HepG2 (cell line): Measurements from ENCODE around the gene DOCK4. TPM values are rescaled to one million over a fixed set of nuclear protein-coding genes. Genes with fewer than 3 reads are reported as not detected.

Experiments
- ATAC-seq: fragments of 200-7000 bp; cut with Tn5 transposase; 3 replicates; pipeline ENCODE4 v1.9.1; 2020; ENCODE audit warnings: mild to moderate bottlenecking, moderate library complexity
- BruUV-seq: library from RNA; stranded (reverse); fragments of 400-500 nt; replicated peaks from 2 replicates; lab custom pipeline; 2021; lab: Mats Ljungman, UMichigan
- CTCF ChIA-PET: fragments of 300-600 bp; formaldehyde crosslinking; extraction: SDS; loops from one replicate; lab custom pipeline; 2021; ENCODE audit warnings: low total read pairs, inconsistent platforms, low intra/inter-chr PET ratio; lab: Yijun Ruan, JAX
- POLR2A ChIA-PET: fragments of 350-600 bp; sonication (Branson Sonifier 250); formaldehyde crosslinking; loops from one replicate; lab custom pipeline; 2020; ENCODE audit warnings: antibody characterized with exemption, inconsistent platforms; lab: Yijun Ruan, JAX
- DNase-seq: peaks from one replicate; pipeline ENCODE4 v3.0.0-alpha.2; 2015; ENCODE audit warnings: low spot score
- FAIRE-seq: peaks from 3 replicates; lab custom pipeline; 2011; peaks lifted over from hg19 to GRCh38; lab: Jason Lieb, UNC
- H2AFZ ChIP-seq: one replicate; pipeline ENCODE4 v1.6.1; 2011; ENCODE audit warnings: low read length, inconsistent platforms
- H3K27ac ChIP-seq: fragments of 300-600 bp; 3 replicates; pipeline ENCODE4 v1.8.0; 2011; ENCODE audit warnings: mixed run types, mild to moderate bottlenecking, mixed read lengths, low read length, inconsistent platforms; ENCODE audit not compliant: insufficient read depth; ENCODE audit errors: extremely low read length
- H3K27me3 ChIP-seq, 2 experiments: fragments of 200-600 bp in 1 of 2; 2 replicates in 1 of 2; 3 replicates in 1 of 2; pipeline versions ENCODE4 v1.6.0 to v1.8.0; 2011; ENCODE audit warnings: low read length in 2 of 2, mild to moderate bottlenecking in 2 of 2, moderate library complexity in 2 of 2, inconsistent platforms in 1 of 2; ENCODE audit not compliant: insufficient read depth in 2 of 2, control insufficient read depth in 1 of 2
- H3K36me3 ChIP-seq, 2 experiments: fragments of 200-600 bp in 1 of 2; replicated peaks in 1 of 2; 2 replicates in 1 of 2; 3 replicates in 1 of 2; pipeline versions ENCODE4 v1.5.1 to v1.8.0; 2011; ENCODE audit warnings: low read length in 2 of 2, inconsistent platforms in 1 of 2; ENCODE audit not compliant: insufficient read depth in 2 of 2, control insufficient read depth in 1 of 2
- H3K4me1 ChIP-seq: 2 replicates; pipeline ENCODE4 v1.5.1; 2012; ENCODE audit warnings: low read length, inconsistent platforms; ENCODE audit not compliant: insufficient read depth
- H3K4me2 ChIP-seq: 2 replicates; pipeline ENCODE4 v1.6.0; 2011; ENCODE audit warnings: low read depth, low read length, inconsistent platforms
- H3K4me3 ChIP-seq, 3 experiments: fragments of 200-600 bp in 1 of 3; sonication (generic), shearing (Covaris generic) in 1 of 3; replicated peaks in 1 of 3; 2 replicates each; pipeline ENCODE4 v1.5.1; 2011 to 2016; ENCODE audit warnings: low read length in 3 of 3, inconsistent platforms in 2 of 3, low read depth in 2 of 3, mild to moderate bottlenecking in 2 of 3, control low read depth in 1 of 3, mixed read lengths in 1 of 3; ENCODE audit not compliant: insufficient read depth in 1 of 3
- H3K79me2 ChIP-seq: one replicate; pipeline ENCODE4 v1.6.1; 2011; ENCODE audit warnings: low read length, inconsistent platforms; ENCODE audit not compliant: insufficient read depth
- H3K9ac ChIP-seq: 2 replicates; pipeline ENCODE4 v1.6.0; 2011; ENCODE audit warnings: mild to moderate bottlenecking, low read depth, low read length, inconsistent platforms; ENCODE audit not compliant: insufficient read depth
- H3K9me3 ChIP-seq: 2 replicates; pipeline ENCODE4 v1.5.1; 2012; ENCODE audit warnings: mild to moderate bottlenecking, low read length
- H4K20me1 ChIP-seq: 2 replicates; pipeline ENCODE4 v1.6.0; 2011; ENCODE audit warnings: inconsistent platforms, mild to moderate bottlenecking, low read length, moderate library complexity; ENCODE audit not compliant: insufficient read depth
- CEBPG ChIP-seq: IDR thresholded peaks from 2 replicates; pipeline ENCODE4 v1.6.1; 2016
- CREB1 ChIP-seq, 2 experiments: fragments of 450-650 bp in 1 of 2; IDR thresholded peaks; 2 replicates each; pipeline ENCODE4 v1.6.1; 2016 to 2017; ENCODE audit warnings: control low read depth in 1 of 2, mild to moderate bottlenecking in 1 of 2, missing compliant biosample characterization in 1 of 2, missing genetic modification characterization in 1 of 2
- JDP2 ChIP-seq: sonication (generic); formaldehyde crosslinking; IDR thresholded peaks from 2 replicates; pipeline ENCODE4 v1.8.1; 2022; ENCODE audit warnings: missing genetic modification reagents, borderline replicate concordance
- KDM2A ChIP-seq: sonication (generic); formaldehyde crosslinking; IDR thresholded peaks from 2 replicates; pipeline ENCODE4 v1.4.0; 2020; ENCODE audit warnings: low read depth, missing genetic modification reagents, borderline replicate concordance
- MBD4 ChIP-seq: IDR thresholded peaks from 2 replicates; pipeline ENCODE4 v1.6.1; 2012; ENCODE audit warnings: low read length, inconsistent platforms, borderline replicate concordance
- NAIF1 ChIP-seq: sonication (generic); formaldehyde crosslinking; IDR thresholded peaks from 2 replicates; pipeline ENCODE4 v1.5.0; 2020; ENCODE audit warnings: mild to moderate bottlenecking, missing genetic modification reagents, borderline replicate concordance
- ONECUT2 ChIP-seq: sonication (generic); formaldehyde crosslinking; IDR thresholded peaks from 2 replicates; pipeline ENCODE4 v1.4.0; 2020; ENCODE audit warnings: missing genetic modification reagents
- PHB2 ChIP-seq: fragments of 450-650 bp; IDR thresholded peaks from 2 replicates; pipeline ENCODE4 v1.6.1; 2018; ENCODE audit not compliant: partially characterized antibody
- POLR2AphosphoS2 ChIP-seq: IDR thresholded peaks from 2 replicates; pipeline ENCODE4 v1.6.1; 2011; ENCODE audit warnings: low read depth, low read length, improper control_type of control experiment
- REXO4 ChIP-seq: sonication (generic); formaldehyde crosslinking; IDR thresholded peaks from 2 replicates; pipeline ENCODE4 v1.8.0; 2022; ENCODE audit warnings: missing genetic modification reagents, mild to moderate bottlenecking, borderline replicate concordance
- SAP130 ChIP-seq: IDR thresholded peaks from 2 replicates; pipeline ENCODE4 v1.6.1; 2016; ENCODE audit warnings: low read depth
- SP5 ChIP-seq: IDR thresholded peaks from 2 replicates; pipeline ENCODE4 v1.6.1; 2016; ENCODE audit warnings: low read depth, borderline replicate concordance
- TBX2 ChIP-seq: sonication (generic); formaldehyde crosslinking; IDR thresholded peaks from 2 replicates; pipeline ENCODE4 v1.5.0; 2020; ENCODE audit warnings: missing genetic modification reagents, mild to moderate bottlenecking, borderline replicate concordance
- ZFX ChIP-seq: sonication (generic); formaldehyde crosslinking; IDR thresholded peaks from 2 replicates; pipeline ENCODE4 v1.4.0; 2020; ENCODE audit warnings: mild to moderate bottlenecking, low read depth, missing genetic modification reagents, moderate library complexity
- ZFY ChIP-seq: sonication (generic); formaldehyde crosslinking; IDR thresholded peaks from 2 replicates; pipeline ENCODE4 v1.4.0; 2020; ENCODE audit warnings: missing genetic modification reagents
- ZNF263 ChIP-seq: sonication (generic); formaldehyde crosslinking; IDR thresholded peaks from 2 replicates; pipeline ENCODE4 v1.4.0; 2020; ENCODE audit warnings: missing genetic modification reagents
- WGBS: methylation state at CpG from one replicate; pipeline ENCODE4 v1.1.6; 2017; ENCODE audit warnings: low lambda C conversion rate; 5-methylcytosine and 5-hydroxymethylcytosine counted together
- in situ Hi-C: cut with HindIII; loops from 2 replicates; pipeline ENCODE4 v1.10.0; 2017; ENCODE audit warnings: low pct_unique_long_range_greater_than_20kb; ENCODE audit not compliant: extremely low pct_ligation_motif_present
- intact Hi-C: fragments of 100-400 bp; cut with micrococcal nuclease; formaldehyde crosslinking; loops from one replicate; pipeline ENCODE4 v1.10.0; 2022; ENCODE audit not compliant: unreplicated experiment
- polyA plus RNA-seq, 8 experiments: library from polyadenylated mRNA; depleted of rRNA in 3 of 8; stranded (reverse) in 7 of 8; unstranded in 1 of 8; fragments of >200 nt; fragmentation: Illumina TruSeq in 4 of 8; extraction: Trizol in 4 of 8; gene quantifications; 2 replicates each; pipeline versions ENCODE4 v1.2.1 to v1.2.3, GENCODE V29; 2011 to 2016; ENCODE audit warnings: low read depth in 4 of 8, missing spikeins in 1 of 8, mixed read lengths in 1 of 8; ENCODE audit not compliant: insufficient read depth in 1 of 8
- total RNA-seq, 5 experiments: library from RNA; depleted of rRNA; stranded (reverse); fragments of >200 nt; fragmentation: Illumina TruSeq; extraction: Trizol; gene quantifications; 2 replicates each; pipeline ENCODE4 v1.2.3, GENCODE V29; 2016; ENCODE audit warnings: low read depth in 1 of 5
- TF ChIP-seq, protein P1 (sequence below): sonication (generic); formaldehyde crosslinking; IDR thresholded peaks from 2 replicates; pipeline ENCODE4 v1.5.0; 2020; ENCODE audit warnings: mild to moderate bottlenecking, missing genetic modification reagents

DOCK4 gene
- total and polyA plus RNA-seq, 2 of the 13 experiments (the other 11 are each of a cell fraction or from before 2014, with no cell fraction given), result 13.5 to 17.4 TPM

DNA sequence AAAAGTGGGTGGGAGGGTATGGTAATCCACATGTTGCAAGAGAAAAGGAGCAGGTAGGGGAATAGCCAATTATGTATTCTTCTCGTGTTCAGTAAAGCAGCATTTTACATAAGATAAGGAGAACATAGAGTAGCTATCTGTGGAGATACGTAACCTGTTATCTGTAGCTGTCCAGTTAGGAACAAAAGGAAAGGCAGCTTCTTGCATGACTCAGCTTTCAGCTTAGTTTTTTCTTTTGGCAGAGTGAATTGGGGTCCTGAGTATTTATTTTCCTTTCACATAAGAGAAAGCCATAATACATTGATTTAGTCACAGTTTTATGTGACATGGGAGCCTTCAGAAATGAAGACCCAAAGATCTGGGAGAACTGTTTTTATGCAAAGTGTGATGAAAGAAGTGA lies 527.2 kb downstream of the DOCK4 start (continued):
- TF ChIP-seq ONECUT2 (no peak), TBX2 (no peak), NAIF1 (CRISPR knock-in tag) (no peak), ZNF263 (CRISPR knock-in tag) (no peak), REXO4 (CRISPR knock-in tag) (no peak), MBD4 (no peak), CREB1 (IDR thresholded peaks at IDR 0.05) (no peak), CREB1 (CRISPR knock-in tag; IDR thresholded peaks at IDR 0.05) (no peak)

DNA sequence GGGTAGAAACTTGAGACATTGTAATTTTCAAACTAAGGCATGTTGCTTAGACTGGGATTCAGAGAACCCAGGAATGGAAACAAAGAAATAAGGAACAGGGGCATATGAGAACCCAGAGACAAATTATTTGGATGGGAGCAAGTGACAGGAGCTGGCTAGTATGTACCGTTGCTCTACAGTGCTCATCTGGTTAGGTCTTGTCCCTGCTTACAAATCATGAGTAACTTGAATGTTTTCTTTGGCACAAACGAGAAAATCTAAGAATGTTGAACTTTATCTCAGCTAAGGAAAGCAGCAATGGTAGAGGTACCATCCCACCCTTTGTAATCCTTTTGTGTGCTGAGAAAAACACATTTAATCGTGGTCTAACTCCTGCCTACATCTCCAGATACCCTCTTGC lies 527.9 kb downstream of the DOCK4 start:
- no peaks in the 10 kb centered on the region for H3K79me2 ChIP-seq
- H3K9me3 ChIP-seq, result no peaks in the 10 kb centered on the region
- intact Hi-C loops, result no loop called here
- no peaks in the 10 kb centered on the region for H4K20me1 ChIP-seq
- H3K27me3 ChIP-seq, result no peaks in the 10 kb centered on the region; a peak in 1 of 5 replicates
- WGBS, result 0% methylated on average over 3 of the region's 3 CpGs
- FAIRE-seq, result no peak
- no peak overlapping the region for H3K9ac ChIP-seq
- ChIA-PET POLR2A (no interaction called here), CTCF (no interaction called here)
- no peak overlapping the region for H3K4me2 ChIP-seq
- no peak overlapping the region for H3K4me3 ChIP-seq
- no peak for ATAC-seq
- H3K4me1 ChIP-seq, result no peaks in the 10 kb centered on the region
- H2AFZ ChIP-seq, result no peak overlapping the region
- BruUV-seq, result no TSS peak
- no peak overlapping the region for H3K27ac ChIP-seq
- no peak for TF ChIP-seq ZFY (CRISPR knock-in tag)
- H3K36me3 ChIP-seq, result no peaks in the 10 kb centered on the region
- in situ Hi-C loops, result no loop called here
- DNase-seq, result no peak

DNA sequence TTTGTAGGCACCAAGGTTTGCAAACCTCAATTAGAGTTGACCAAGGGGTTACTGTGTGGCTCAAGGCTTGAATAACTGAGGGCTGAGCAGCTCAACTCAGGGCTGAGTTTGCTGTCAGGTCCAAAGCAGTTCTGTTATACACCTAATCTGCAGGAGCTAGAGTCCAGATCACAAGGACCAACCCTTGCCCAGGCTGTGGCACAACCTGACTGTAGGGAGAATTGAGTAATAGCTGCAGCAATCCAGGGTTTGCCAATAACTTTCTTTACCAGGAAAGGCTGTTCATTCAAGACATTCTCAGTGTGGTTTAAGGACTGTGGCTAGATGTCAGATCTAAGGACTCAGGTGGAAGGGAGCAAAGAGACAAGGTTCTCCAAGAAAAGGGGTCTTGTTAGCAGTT lies 528.4 kb downstream of the DOCK4 start:
- Histone ChIP-seq H3K27ac (no peak overlapping the region), H4K20me1 (no peaks in the 10 kb centered on the region), H3K4me3 (no peak overlapping the region), H3K9me3 (no peaks in the 10 kb centered on the region), H3K9ac (no peak overlapping the region), H3K27me3 (no peaks in the 10 kb centered on the region; a peak in 1 of 5 replicates), H3K4me2 (no peak overlapping the region), H3K36me3 (no peaks in the 10 kb centered on the region), H3K4me1 (no peaks in the 10 kb centered on the region), H2AFZ (no peak overlapping the region), H3K79me2 (no peaks in the 10 kb centered on the region)
- ChIA-PET CTCF (no interaction called here), POLR2A (no interaction called here)
- no TSS peak for BruUV-seq
- intact Hi-C loops (no loop called here), in situ Hi-C loops (no loop called here)
- no peak for ATAC-seq
- no peak for FAIRE-seq
- no peak for DNase-seq
- TF ChIP-seq CEBPG (CRISPR knock-in tag), result no peak
- no peak for TF ChIP-seq KDM2A (CRISPR knock-in tag)
- no peak for TF ChIP-seq SP5 (CRISPR knock-in tag)
- no peak for TF ChIP-seq ZFX (CRISPR knock-in tag)
- TF ChIP-seq, protein P1, sequence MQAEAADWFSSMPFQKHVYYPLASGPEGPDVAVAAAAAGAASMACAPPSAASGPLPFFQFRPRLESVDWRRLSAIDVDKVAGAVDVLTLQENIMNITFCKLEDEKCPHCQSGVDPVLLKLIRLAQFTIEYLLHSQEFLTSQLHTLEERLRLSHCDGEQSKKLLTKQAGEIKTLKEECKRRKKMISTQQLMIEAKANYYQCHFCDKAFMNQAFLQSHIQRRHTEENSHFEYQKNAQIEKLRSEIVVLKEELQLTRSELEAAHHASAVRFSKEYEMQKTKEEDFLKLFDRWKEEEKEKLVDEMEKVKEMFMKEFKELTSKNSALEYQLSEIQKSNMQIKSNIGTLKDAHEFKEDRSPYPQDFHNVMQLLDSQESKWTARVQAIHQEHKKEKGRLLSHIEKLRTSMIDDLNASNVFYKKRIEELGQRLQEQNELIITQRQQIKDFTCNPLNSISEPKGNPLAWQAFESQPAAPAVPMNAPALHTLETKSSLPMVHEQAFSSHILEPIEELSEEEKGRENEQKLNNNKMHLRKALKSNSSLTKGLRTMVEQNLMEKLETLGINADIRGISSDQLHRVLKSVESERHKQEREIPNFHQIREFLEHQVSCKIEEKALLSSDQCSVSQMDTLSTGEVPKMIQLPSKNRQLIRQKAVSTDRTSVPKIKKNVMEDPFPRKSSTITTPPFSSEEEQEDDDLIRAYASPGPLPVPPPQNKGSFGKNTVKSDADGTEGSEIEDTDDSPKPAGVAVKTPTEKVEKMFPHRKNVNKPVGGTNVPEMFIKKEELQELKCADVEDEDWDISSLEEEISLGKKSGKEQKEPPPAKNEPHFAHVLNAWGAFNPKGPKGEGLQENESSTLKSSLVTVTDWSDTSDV (CRISPR knock-in tag), result no peak
- TF ChIP-seq POLR2AphosphoS2, result no peak
- no peak for TF ChIP-seq SAP130 (CRISPR knock-in tag)
- no peak for TF ChIP-seq PHB2
- TF ChIP-seq JDP2 (CRISPR knock-in tag), result no peak
